Right cardiac atrium (tissue), 5 donors: ENCODE measurements around the gene RCL1. TPM values are rescaled to one million over a fixed set of nuclear protein-coding genes. Genes with fewer than 3 reads are reported as not detected.

Experiments
- ATAC-seq, 2 donors: fragments of 200-7000 bp; cut with Tn5 transposase; one replicate each; pipeline versions ENCODE4 v1.8.0 to v1.9.1; 2020; ENCODE audit warnings: moderate library complexity in 2 of 2, mild to moderate bottlenecking in 1 of 2
- DNase-seq, 3 donors: peaks; one replicate each; pipeline ENCODE4 v3.0.0-alpha.2; 2020
- H3K27ac ChIP-seq: one replicate; pipeline ENCODE4 v1.5.1; 2013; ENCODE audit warnings: mild to moderate bottlenecking, low read length, control low read depth, moderate library complexity
- H3K27me3 ChIP-seq: one replicate; pipeline ENCODE4 v1.6.1; 2013; ENCODE audit not compliant: control insufficient read depth, insufficient read depth
- H3K4me1 ChIP-seq: one replicate; pipeline ENCODE4 v1.6.1; 2013; ENCODE audit warnings: low read length; ENCODE audit not compliant: control insufficient read depth, insufficient read depth
- H3K4me3 ChIP-seq: one replicate; pipeline ENCODE4 v1.5.1; 2013; ENCODE audit warnings: low read length, control low read depth
- H3K9me3 ChIP-seq: one replicate; pipeline ENCODE4 v1.6.1; 2013; ENCODE audit warnings: low read length; ENCODE audit not compliant: control insufficient read depth
- WGBS: extraction: QIAGEN DNeasy Blood & Tissue Kit; methylation state at CpG from one replicate; pipeline ENCODE4 v1.1.7; 2013; 5-methylcytosine and 5-hydroxymethylcytosine counted together
- intact Hi-C, 4 donors: fragments of 100-400 bp; cut with DNase I; formaldehyde crosslinking; loops; one replicate each; pipeline versions ENCODE4 v1.11.0 to v1.14.0; 2022 to 2023
- polyA plus RNA-seq: library from polyadenylated mRNA; stranded (reverse); fragments of 200-250 nt; gene quantifications from one replicate; pipeline ENCODE4 v1.2.3, GENCODE V29; 2013
- total RNA-seq, 4 donors: library from RNA; stranded (reverse); fragmentation: NEBNext Ultra II Directional; extraction: Animal tissue kit (Norgen Biotek cat#: 25700); gene quantifications; one replicate each; pipeline ENCODE4 v1.2.1, GENCODE V29; 2021
- donor health status: healthy with polysubstance abuse.
- donor health status: DM: no; HTN: yes; CAD: no.
- donor health status: DM: no; HTN: no; CAD: no.
- donor health status: DM: no; HTN: yes; CAD: no; lungs with severe emphysema.
- donor health status: DM: yes; HTN: yes; CAD: no.

The RCL1 gene
- total and polyA plus RNA-seq, 5 donors = 4.8 to 8.1 (median 6.5) TPM

DNA sequence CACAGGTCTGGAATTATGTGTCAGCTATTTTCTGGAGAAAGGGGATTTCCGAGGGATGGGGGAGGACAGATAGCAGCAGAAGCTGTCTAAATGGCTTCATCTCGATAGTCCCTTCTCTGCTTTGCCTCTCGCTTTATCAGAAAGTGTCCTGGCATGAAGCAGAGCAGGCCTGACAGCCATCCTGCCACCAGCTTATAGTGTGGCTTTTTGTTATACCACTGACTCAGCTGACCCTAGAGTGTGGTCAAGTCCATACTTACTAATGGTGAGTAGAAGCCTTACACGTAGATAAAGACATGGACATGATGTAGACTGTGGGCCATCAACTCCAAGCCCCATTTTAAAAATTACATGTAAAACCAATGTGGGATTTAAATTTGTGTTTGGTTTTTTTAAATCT, 50.0 kb downstream of the RCL1 start:
- H3K27ac ChIP-seq = no peak overlapping the region
- H3K4me1 ChIP-seq = peaks cover under 1% of the 10 kb centered on the region
- H3K27me3 ChIP-seq = no peaks in the 10 kb centered on the region
- WGBS = 76% methylated on average over 4 of the region's 4 CpGs
- DNase-seq (no peak), ATAC-seq (no peak)
- intact Hi-C loops = no loop called here
- no peak overlapping the region for H3K4me3 ChIP-seq
- H3K9me3 ChIP-seq = no peaks in the 10 kb centered on the region

DNA sequence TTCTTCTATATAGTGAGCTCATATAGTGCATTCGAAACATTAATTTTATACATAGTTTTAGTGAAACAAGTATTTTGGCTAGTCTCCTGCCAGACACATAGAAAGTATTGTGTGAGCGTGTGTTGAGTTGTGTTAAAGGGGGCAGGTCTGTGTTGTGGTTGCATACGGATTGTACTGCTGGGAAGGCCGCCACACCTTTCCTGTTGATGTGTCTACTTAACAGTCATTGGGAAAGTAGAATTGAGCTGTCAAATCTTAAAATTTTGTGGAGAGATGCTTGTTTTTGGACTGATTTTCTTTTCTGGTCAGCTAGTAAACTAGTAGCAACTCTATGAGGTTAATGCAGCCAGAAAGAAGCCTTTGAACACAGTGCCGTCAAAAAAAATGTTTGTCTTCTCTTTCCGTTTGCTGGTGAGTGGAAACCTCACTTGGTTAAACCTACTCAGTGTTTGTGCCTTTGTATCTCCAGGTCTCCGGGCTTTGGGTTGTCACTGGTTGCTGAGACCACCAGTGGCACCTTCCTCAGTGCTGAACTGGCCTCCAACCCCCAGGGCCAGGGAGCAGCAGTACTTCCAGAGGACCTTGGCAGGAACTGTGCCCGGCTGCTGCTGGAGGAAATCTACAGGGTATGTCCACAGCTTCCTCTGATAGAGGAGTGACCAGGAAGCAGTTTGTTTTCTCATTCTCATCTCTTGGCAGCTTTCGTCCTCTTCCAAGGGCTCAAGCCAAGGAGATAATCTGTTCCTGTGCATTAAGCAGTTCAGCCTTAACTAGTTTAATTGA, 51.5 kb downstream of the RCL1 start:
- no peaks in the 10 kb centered on the region for H3K9me3 ChIP-seq
- DNase-seq = peak in 1 of 3 donors; percentile 44
- no peak overlapping the region for H3K27ac ChIP-seq
- H3K4me3 ChIP-seq = no peak overlapping the region
- WGBS = 73% methylated on average over 9 of the region's 9 CpGs
- intact Hi-C loops = no loop called here
- H3K4me1 ChIP-seq = no peaks in the 10 kb centered on the region
- H3K27me3 ChIP-seq = no peaks in the 10 kb centered on the region
- ATAC-seq = peak in 1 of 2 donors; percentile 61

DNA sequence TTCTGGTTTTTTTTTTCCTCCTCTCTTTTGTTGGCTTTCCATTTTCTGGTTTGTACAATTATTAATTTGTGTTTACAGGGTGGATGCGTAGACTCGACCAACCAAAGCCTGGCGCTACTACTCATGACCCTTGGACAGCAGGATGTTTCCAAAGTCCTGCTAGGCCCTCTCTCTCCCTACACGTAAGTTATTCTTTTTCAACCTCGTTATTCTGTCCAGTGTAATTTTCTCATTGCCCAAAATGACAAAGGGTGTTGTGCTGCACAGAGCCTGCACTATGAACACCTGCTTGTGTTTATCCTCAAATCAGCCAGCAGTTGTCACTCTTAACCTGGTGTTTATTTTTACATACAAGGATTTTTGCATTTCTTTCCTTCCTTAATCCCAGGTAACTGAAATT, 56.6 kb downstream of the RCL1 start:
- Histone ChIP-seq H3K27ac (no peak overlapping the region), H3K4me3 (no peak overlapping the region), H3K4me1 (no peaks in the 10 kb centered on the region), H3K9me3 (no peaks in the 10 kb centered on the region), H3K27me3 (no peaks in the 10 kb centered on the region)
- intact Hi-C loops = no loop called here
- DNase-seq (no peak), ATAC-seq (no peak)
- WGBS = 85% methylated on average over 5 of the region's 5 CpGs

DNA sequence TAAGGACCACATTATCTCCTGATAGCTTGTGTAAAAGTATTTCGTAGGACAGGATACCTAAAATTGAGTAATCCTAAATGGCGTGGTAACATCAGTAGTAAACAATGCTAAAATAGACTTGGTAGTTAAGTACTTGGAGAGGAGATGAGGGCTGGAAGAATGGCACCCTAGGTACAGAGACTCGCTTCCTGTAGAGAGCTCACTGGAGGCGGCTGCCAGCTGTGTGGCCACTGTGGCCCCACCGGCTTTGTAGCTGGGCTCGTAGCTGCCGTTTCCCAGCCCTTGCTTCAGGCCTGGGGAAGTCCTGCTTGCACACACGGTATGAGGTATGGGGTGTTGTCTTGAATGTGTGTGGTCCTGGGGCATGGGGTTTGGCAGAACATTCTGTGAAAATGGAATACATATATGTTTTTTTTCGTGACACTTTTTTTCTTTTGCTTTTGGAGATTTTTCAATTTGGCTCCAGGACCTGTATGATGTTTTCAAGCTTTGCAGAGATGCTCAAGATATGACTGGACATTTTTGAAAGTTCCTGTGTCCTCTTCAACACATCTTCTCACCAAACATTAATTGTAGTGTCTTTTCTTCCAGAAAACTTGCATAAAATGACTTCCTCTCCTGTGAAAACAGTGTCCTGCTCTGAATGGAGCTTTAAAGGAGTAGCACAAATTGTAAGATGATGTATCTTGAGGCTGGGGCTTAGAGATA, 58.0 kb downstream of the RCL1 start:
- no peaks in the 10 kb centered on the region for H3K27me3 ChIP-seq
- no peaks in the 10 kb centered on the region for H3K9me3 ChIP-seq
- ATAC-seq (no peak), DNase-seq (peak in 1 of 3 donors; percentile 64)
- no peaks in the 10 kb centered on the region for H3K4me1 ChIP-seq
- 78% methylated on average over 9 of the region's 9 CpGs for WGBS
- no peak overlapping the region for H3K4me3 ChIP-seq
- intact Hi-C loops = no loop called here
- H3K27ac ChIP-seq = no peak overlapping the region

DNA sequence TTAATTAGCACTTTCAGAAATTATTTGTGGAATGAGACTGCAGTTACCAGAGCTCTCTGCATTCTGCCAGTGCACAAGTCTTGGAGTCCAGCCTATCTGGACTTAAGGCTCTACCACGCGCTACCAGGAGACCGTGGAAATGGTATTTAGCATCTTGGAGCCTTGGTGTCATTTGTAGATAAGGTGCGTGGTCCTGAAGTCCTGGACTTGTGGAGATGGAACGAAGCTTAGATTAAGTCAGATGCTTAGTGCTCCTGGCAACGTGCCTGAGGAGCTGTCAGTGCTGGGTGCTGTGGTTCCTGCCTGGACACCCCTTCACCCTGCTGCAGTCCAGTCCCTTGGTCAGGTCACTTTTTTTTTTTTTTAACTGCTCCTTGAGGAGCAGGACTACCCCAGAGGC, 59.7 kb downstream of the RCL1 start:
- Histone ChIP-seq H3K4me1 (no peaks in the 10 kb centered on the region), H3K9me3 (no peaks in the 10 kb centered on the region), H3K4me3 (no peak overlapping the region), H3K27me3 (no peaks in the 10 kb centered on the region), H3K27ac (no peak overlapping the region)
- DNase-seq (no peak), ATAC-seq (no peak)
- 81% methylated on average over 6 of the region's 6 CpGs for WGBS
- intact Hi-C loops = no loop called here

DNA sequence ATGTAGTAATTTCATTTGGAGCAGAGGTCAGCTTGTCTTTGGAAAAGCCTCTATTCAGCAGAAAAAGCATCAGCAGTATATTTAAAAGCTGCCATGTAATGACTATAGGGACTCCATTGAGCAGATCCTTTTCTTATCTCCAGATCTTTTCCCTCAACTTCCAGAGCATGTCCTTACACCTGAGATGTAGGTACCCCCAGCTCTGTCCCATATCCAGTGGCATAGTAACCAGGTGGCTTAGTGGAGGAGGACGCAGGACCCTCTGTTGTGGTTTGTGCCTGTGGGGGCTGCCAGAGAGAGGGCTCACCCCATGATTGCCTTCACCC, 61.5 kb downstream of the RCL1 start:
- H3K4me3 ChIP-seq = no peak overlapping the region
- ATAC-seq = no peak
- WGBS = 98% methylated on average over 1 of the region's 1 CpG
- no peak for DNase-seq
- H3K27me3 ChIP-seq = no peaks in the 10 kb centered on the region
- H3K9me3 ChIP-seq = no peaks in the 10 kb centered on the region
- intact Hi-C loops = no loop called here
- H3K27ac ChIP-seq = no peak overlapping the region
- no peaks in the 10 kb centered on the region for H3K4me1 ChIP-seq

DNA sequence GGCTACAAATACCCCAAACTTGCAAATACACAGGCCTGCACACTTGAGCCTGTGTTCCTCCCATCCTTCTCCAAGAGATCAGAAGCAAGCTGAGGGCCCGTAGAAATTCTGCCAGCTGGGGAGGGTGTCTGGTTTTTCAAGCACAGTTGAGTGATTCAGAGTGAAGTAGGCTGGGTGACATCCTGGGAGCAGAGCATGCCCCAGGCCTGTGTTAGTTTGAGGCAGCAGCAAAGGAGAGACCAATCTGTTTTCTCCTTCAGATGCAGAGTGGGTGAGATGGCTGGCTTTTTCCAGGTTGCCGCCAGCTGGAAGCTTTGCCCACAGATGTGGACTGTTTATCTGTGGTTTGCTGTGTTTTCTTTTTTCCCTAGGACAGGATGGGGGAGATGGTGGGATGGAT, 63.1 kb downstream of the RCL1 start:
- no peaks in the 10 kb centered on the region for H3K4me1 ChIP-seq
- no peaks in the 10 kb centered on the region for H3K9me3 ChIP-seq
- no peaks in the 10 kb centered on the region for H3K27me3 ChIP-seq
- ATAC-seq (peak; percentile 48 to 59), DNase-seq (peak in 2 of 3 donors; percentile 28 to 64)
- H3K27ac ChIP-seq = no peak overlapping the region
- 75% methylated on average over 2 of the region's 2 CpGs for WGBS
- intact Hi-C loops = no loop called here
- no peak overlapping the region for H3K4me3 ChIP-seq

DNA sequence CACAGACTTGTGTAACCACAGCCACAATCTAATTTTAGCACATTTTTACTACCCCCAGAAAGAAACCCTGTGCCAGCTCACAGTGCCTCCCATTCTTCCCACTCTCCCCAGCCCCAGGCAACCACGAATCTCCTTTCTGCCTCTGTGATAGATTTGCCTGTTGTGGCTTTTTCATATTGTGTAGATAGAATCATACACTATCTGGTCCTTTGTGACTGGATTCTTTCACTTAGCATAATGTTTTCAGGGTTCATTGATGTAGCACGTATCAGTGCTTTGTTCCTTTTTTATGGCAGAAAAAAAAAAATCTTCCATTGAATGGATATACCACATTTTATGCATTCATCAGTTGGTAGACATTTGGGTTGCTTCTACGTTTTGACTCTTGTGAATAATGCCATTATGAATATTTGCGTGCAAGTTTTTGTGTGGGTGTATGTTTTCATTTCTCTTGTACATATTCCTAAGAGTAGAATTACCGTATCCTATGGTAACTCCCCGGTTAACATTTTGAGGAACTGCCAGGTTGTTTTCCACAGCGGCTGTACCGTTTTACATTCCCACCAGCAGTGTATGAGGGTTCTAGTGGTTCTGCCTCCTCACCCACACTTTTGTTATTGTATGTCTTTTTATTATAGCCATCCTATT, 64.5 kb downstream of the RCL1 start:
- 79% methylated on average over 8 of the region's 8 CpGs for WGBS
- no peaks in the 10 kb centered on the region for H3K4me1 ChIP-seq
- intact Hi-C loops = no loop called here
- no peak for DNase-seq
- H3K4me3 ChIP-seq = no peak overlapping the region
- no peak for ATAC-seq
- no peaks in the 10 kb centered on the region for H3K9me3 ChIP-seq
- H3K27me3 ChIP-seq = no peaks in the 10 kb centered on the region
- no peak overlapping the region for H3K27ac ChIP-seq

DNA sequence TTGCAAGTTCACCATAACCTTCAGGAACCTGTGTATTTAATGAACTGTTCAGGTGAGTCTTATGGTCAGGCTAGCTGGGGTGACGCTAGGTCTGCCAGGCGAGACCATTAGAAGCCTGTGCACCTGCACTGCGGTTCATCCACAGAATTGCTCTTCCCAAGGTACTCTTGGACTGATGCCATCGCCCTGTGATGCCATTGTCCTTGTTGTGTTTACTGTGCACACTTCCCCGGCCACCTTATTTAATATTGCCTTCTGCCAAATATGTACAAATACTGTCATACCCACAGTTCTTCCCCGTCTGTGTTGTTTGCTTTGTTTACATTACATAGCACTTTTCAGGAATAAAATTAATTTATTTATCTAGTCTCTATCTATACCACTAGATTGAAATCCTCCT, 66.3 kb downstream of the RCL1 start:
- H3K4me1 ChIP-seq = no peaks in the 10 kb centered on the region
- no peak overlapping the region for H3K27ac ChIP-seq
- H3K9me3 ChIP-seq = no peaks in the 10 kb centered on the region
- no peaks in the 10 kb centered on the region for H3K27me3 ChIP-seq
- DNase-seq (no peak), ATAC-seq (no peak)
- intact Hi-C loops = no loop called here
- WGBS = 96% methylated on average over 6 of the region's 6 CpGs
- H3K4me3 ChIP-seq = no peak overlapping the region

DNA sequence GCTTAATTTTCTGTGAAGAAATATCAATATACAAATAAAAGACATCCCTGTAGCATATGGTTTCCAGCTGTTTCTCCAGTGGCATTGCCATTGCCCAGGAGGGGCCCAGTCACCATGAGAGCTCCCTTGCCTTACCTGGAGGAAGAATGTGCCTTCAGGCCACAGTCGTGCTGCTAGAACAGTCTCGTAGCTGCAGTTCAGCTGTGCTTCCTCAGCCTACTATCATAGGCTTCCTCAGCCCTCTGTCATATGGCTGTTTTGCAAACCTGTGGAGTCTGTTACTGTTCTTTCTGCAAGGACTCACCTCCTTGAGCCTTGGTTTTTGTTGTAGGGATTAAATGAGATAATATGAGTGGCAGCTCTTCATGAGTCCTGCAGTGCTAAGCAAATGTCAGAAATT, 67.6 kb downstream of the RCL1 start:
- 99% methylated on average over 2 of the region's 2 CpGs for WGBS
- H3K9me3 ChIP-seq = no peaks in the 10 kb centered on the region
- no peak overlapping the region for H3K4me3 ChIP-seq
- DNase-seq = no peak
- no peaks in the 10 kb centered on the region for H3K4me1 ChIP-seq
- no peak overlapping the region for H3K27ac ChIP-seq
- H3K27me3 ChIP-seq = no peaks in the 10 kb centered on the region
- no peak for ATAC-seq
- intact Hi-C loops = no loop called here

DNA sequence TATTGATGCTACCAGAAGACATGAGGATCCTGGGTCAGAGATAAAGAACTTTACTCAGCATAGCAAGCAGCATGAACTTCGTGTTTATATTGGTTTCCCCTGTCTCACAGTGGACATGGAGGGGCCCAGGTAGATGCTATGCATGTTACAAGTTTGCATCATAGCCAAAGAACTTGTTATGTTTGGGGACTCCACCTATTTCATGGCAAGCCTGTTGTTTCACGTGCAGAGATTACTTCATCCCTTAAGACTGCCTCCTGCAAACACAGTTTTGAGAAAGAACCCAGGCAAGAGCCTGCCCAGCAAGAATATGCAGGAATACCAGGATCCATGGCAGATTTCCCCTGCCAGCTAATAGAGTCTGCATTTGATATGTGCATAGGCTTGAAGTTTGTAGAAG, 68.4 kb downstream of the RCL1 start:
- H3K4me1 ChIP-seq = no peaks in the 10 kb centered on the region
- H3K9me3 ChIP-seq = no peaks in the 10 kb centered on the region
- ATAC-seq (no peak), DNase-seq (no peak)
- 89% methylated on average over 2 of the region's 2 CpGs for WGBS
- no peak overlapping the region for H3K4me3 ChIP-seq
- intact Hi-C loops = no loop called here
- H3K27ac ChIP-seq = no peak overlapping the region
- no peaks in the 10 kb centered on the region for H3K27me3 ChIP-seq
